Skeletal muscle satellite cell (primary cell): ENCODE data around the gene C11orf21.

Source experiments
- H3K27me3 ChIP-seq: 2 replicates; pipeline ENCODE4 v1.7.0; 2013; ENCODE audit warnings: low read length; ENCODE audit not compliant: control insufficient read depth, insufficient read depth
- H3K36me3 ChIP-seq: 2 replicates; pipeline ENCODE4 v1.7.0; 2013; ENCODE audit warnings: mild to moderate bottlenecking, control low read depth, low read length; ENCODE audit not compliant: insufficient read depth
- H3K4me1 ChIP-seq: 2 replicates; pipeline ENCODE4 v1.7.0; 2013; ENCODE audit warnings: low read length; ENCODE audit not compliant: control insufficient read depth, insufficient read depth
- H3K4me2 ChIP-seq: 2 replicates; pipeline ENCODE4 v1.7.0; 2013; ENCODE audit warnings: mild to moderate bottlenecking, low read length
- H3K4me3 ChIP-seq: 2 replicates; pipeline ENCODE4 v1.7.0; 2013; ENCODE audit warnings: low read length
- H3K9ac ChIP-seq: 2 replicates; pipeline ENCODE4 v1.7.0; 2013; ENCODE audit warnings: mild to moderate bottlenecking, low read depth, low read length, moderate library complexity
- H3K9me3 ChIP-seq: replicated peaks from 2 replicates; pipeline ENCODE4 v1.7.0; 2013; ENCODE audit warnings: mild to moderate bottlenecking, control low read depth, low read length

C11orf21 gene

GRCh38 chr11:2313051-2313951 is 11.6 kb upstream of the C11orf21 start:
- Histone ChIP-seq H3K4me3 (no peak overlapping the region), H3K36me3 (no peaks in the 10 kb centered on the region), H3K4me2 (no peak overlapping the region), H3K9me3 (no peaks in the 10 kb centered on the region), H3K4me1 (peaks cover 20% of the 10 kb centered on the region), H3K9ac (no peak overlapping the region), H3K27me3 (peaks cover 8% of the 10 kb centered on the region)

DNA sequence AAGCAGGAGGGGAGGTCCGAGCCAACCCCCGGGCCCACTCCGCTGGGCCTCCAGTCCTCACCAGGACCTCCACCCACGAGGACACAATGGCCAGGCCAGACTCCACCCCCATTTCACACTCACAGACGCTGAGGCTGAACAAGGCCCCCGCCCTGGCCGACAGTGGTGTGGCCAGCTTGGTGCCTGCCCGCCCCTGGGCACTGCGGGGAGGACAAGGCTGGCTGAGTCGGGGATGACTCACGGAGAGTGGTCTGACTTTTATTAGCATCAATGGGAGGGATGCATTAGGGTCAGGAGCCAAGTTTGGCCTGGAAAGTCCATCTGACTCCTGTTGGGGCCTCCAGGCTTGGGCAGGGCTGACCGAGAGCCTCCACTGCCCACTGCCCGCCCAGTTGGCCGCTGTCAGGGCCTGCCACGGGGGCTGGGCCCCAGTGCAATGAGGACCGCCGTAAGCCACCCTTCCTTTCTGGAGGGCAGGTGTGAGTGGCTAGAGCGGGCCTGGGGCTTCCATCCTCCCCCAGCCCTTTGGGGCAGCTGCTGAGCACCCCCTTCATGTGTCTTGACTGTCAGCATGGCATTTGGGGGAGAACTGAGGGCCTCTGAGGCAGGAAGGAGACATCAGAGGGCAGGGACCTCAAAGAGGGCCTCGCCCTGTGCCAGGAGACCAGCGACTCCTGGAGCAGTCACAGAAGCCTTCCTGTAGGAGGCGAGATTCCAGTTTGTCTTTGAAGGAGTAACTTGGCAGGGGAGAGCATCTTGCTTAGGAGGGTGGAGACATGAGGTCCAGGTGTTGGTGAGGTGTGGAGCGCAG is 10.7 kb upstream of the C11orf21 start:
- H3K9me3 ChIP-seq, result no peaks in the 10 kb centered on the region
- H3K4me1 ChIP-seq, result peaks cover 20% of the 10 kb centered on the region
- no peak overlapping the region for H3K4me2 ChIP-seq
- no peak overlapping the region for H3K4me3 ChIP-seq
- H3K36me3 ChIP-seq, result no peaks in the 10 kb centered on the region
- no peak overlapping the region for H3K9ac ChIP-seq
- no peaks in the 10 kb centered on the region for H3K27me3 ChIP-seq

DNA sequence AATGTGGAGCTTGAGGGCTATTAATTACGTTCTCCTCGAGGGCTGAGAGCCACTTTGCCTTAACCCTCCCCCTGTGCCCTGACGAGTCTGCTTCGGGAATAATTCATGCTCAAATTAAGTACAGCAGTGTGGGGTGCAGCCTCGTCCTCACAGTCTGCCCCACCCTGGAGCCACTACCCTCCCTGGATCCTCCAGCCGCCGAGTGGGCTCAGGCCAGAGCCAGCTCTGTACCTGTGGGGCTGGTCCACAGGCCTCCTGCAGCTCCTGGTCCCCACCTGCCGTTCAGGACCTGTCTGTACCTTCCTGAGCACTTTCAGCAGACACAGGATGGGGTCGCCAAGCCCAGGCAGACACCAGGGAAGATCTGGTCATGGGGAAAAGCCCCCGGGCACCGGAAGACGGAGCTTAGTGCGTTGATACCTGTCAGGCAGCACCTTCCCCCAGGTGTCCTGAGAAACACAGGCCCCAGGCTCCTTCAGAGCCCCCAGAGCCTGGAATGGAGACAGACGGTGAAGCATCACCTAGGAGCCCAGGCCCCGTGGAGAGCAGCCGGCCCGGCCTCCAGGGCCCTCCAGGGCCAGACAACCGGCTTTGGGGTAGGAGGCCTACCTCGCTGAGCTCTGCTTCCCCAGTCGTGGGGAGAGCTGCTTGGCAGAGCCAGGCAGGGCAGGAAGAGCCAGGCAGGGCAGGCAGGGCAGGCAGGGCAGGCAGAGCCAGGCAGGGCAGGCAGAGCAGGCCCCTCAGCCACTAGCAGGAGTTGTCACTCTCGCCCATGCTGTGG is 9.8 kb upstream of the C11orf21 start:
- Histone ChIP-seq H3K9ac (no peak overlapping the region), H3K9me3 (no peaks in the 10 kb centered on the region), H3K4me2 (no peak overlapping the region), H3K27me3 (no peaks in the 10 kb centered on the region), H3K4me1 (peaks cover 21% of the 10 kb centered on the region), H3K4me3 (no peak overlapping the region), H3K36me3 (no peaks in the 10 kb centered on the region)

DNA sequence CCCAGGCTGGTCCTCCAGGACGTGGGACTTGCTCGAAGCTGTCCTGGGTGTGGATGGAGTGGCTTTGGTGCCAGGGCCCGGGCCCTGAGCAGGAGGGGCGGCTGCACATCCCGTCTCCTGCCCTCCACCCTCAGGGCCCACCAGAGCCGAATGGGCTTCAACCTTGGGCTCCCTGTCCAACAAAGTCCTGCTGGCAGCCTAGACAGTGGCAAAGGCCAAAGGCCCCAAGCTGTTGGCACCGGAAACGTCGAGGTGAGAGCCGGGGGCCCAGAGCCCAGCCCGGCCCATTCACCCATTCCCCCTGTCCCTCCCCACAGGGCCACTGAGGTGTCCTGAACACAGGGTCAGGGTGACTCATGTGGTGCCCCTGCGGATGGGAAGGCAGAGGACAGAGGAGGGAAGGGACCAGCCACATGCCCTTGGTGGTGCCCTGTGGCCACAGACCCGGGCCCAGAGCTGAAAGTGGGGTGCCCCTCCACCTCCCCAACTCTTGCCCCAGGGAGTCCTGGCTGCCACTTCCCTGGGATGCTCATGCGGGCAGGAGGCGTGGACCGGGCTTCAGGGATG is 9.2 kb upstream of the C11orf21 start:
- Histone ChIP-seq H3K9me3 (no peaks in the 10 kb centered on the region), H3K36me3 (no peaks in the 10 kb centered on the region), H3K4me2 (no peak overlapping the region), H3K9ac (no peak overlapping the region), H3K4me1 (peaks cover 25% of the 10 kb centered on the region), H3K4me3 (no peak overlapping the region), H3K27me3 (no peaks in the 10 kb centered on the region)

DNA sequence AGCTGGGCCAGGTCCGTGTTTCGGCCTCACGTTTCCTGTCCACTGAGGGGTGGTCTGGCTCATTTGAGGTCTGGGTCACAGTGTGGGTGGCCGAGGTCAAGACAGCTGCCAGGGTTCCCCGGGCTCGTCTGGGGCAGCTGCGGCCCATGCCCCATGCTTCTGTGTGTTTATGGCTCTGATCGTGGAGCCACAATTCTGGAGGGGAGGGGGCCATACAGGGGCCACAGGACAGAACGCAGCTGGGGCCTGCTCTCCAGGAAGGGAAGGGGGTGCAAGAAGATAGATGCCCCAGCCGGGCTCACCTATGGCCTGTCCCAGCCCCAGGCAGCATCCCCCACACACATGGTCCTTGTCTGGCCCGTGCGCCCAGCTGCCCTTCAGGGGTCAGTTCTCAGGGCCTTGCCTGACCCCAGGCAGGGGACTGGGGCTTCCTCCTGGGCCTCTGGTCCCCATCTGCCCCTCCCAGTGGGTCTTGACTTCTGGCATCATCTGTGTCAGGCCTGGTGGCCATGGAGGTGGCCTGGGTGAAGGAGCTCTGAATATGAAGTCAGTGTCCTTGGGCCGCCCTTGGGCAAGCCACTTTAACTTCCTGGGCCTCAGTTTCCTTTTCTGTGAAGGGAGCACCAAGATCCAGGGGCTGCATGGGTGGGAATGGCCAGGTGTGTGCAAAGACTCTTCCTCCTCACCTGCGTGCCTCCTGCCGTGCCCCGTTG is 8.5 kb upstream of the C11orf21 start:
- Histone ChIP-seq H3K27me3 (no peaks in the 10 kb centered on the region), H3K36me3 (no peaks in the 10 kb centered on the region), H3K4me3 (no peak overlapping the region), H3K9me3 (no peaks in the 10 kb centered on the region), H3K4me2 (no peak overlapping the region), H3K4me1 (peaks cover 23% of the 10 kb centered on the region), H3K9ac (no peak overlapping the region)

- Histone ChIP-seq H3K9ac (no peak overlapping the region), H3K4me1 (peaks cover 17% of the 10 kb centered on the region), H3K27me3 (no peaks in the 10 kb centered on the region), H3K4me3 (no peak overlapping the region), H3K9me3 (no peaks in the 10 kb centered on the region), H3K36me3 (no peaks in the 10 kb centered on the region), H3K4me2 (no peak overlapping the region)
Observed at GRCh38 chr11:2309251-2310072, 7.7 kb upstream of the C11orf21 start.

GRCh38 chr11:2308713-2309112 is 7.0 kb upstream of the C11orf21 start:
- Histone ChIP-seq H3K9ac (no peak overlapping the region), H3K4me2 (no peak overlapping the region), H3K36me3 (no peaks in the 10 kb centered on the region), H3K4me3 (no peak overlapping the region), H3K4me1 (peaks cover 16% of the 10 kb centered on the region), H3K27me3 (no peaks in the 10 kb centered on the region), H3K9me3 (no peaks in the 10 kb centered on the region)

- peaks cover 3% of the 10 kb centered on the region for H3K27me3 ChIP-seq
- no peaks in the 10 kb centered on the region for H3K9me3 ChIP-seq
- H3K4me2 ChIP-seq, result no peak overlapping the region
- H3K9ac ChIP-seq, result no peak overlapping the region
- peaks cover 19% of the 10 kb centered on the region for H3K4me1 ChIP-seq
- H3K4me3 ChIP-seq, result no peak overlapping the region
- no peaks in the 10 kb centered on the region for H3K36me3 ChIP-seq
Observed at GRCh38 chr11:2307501-2308331, 6.0 kb upstream of the C11orf21 start.

DNA sequence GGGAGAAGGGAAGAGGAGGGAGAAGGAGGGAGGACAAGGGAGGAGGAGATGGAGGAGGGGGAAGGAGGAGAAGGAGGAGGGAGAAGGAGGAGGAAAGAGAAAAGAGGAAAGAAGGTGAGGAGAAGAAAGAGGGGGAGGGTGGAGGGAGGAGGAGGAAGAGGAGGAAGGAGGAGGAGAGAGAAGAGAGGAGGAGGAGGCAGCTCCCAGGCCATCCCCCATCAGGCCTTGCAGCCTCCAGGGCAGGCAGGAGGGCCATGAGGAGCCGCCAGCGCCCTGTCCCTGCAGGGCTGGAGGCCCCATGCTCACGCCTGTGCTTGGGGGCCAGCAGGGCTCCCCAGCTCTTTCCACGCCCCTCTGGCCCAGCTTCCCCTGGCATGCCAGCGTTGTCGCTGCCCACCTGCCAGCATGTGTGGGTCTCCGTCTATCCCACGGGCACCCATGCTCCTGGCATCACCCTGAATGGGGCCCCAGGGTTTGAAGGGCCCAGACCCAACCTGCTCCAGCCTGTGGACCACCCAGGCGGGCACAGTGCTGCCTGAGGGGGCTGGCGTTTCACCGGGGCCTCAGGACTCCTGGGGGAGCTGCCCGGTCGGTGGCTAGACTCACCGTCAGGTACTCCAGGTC is 5.3 kb upstream of the C11orf21 start:
- peaks cover 6% of the 10 kb centered on the region for H3K27me3 ChIP-seq
- no peak overlapping the region for H3K4me3 ChIP-seq
- peaks cover 16% of the 10 kb centered on the region for H3K4me1 ChIP-seq

More for the DNA sequence above, 5.3 kb upstream of the C11orf21 start:
- Histone ChIP-seq H3K9ac (no peak overlapping the region), H3K4me2 (no peak overlapping the region), H3K9me3 (no peaks in the 10 kb centered on the region), H3K36me3 (no peaks in the 10 kb centered on the region)
